Keratinocyte (primary cell): ENCODE data around the gene NACAD. TPM values are rescaled to one million over a fixed set of nuclear protein-coding genes. Genes with fewer than 3 reads are reported as not detected.
A peak's percentile ranks its signal among the peaks of the same experiment; 100 is the strongest.

Experiments
- DNase-seq: peaks from one replicate; pipeline ENCODE4 v3.0.0-alpha.2; 2011; ENCODE audit warnings: low read depth, missing footprints, low spot score
- FAIRE-seq: peaks from 2 replicates; lab custom pipeline; 2011; peaks lifted over from hg19 to GRCh38; lab: Jason Lieb, UNC
- H2AFZ ChIP-seq: 2 replicates; pipeline ENCODE4 v1.6.0; 2012; ENCODE audit warnings: low read length, control low read depth, inconsistent platforms; ENCODE audit not compliant: control insufficient read depth
- H3K27ac ChIP-seq: 2 replicates; pipeline ENCODE4 v1.5.1; 2011; ENCODE audit warnings: low read length; ENCODE audit not compliant: control insufficient read depth, insufficient read depth
- H3K27me3 ChIP-seq: 3 replicates; pipeline ENCODE4 v1.6.0; 2011; ENCODE audit warnings: low read length; ENCODE audit not compliant: control insufficient read depth, insufficient read depth; ENCODE audit errors: extremely low read depth
- H3K36me3 ChIP-seq, 2 experiments: 2 replicates in 1 of 2; 3 replicates in 1 of 2; pipeline ENCODE4 v1.5.1; 2011; ENCODE audit warnings: low read length in 2 of 2, mild to moderate bottlenecking in 1 of 2; ENCODE audit not compliant: control insufficient read depth in 2 of 2, insufficient read depth in 2 of 2; ENCODE audit errors: extremely low read depth in 1 of 2
- H3K4me1 ChIP-seq: 3 replicates; pipeline ENCODE4 v1.5.1; 2011; ENCODE audit warnings: low read length; ENCODE audit not compliant: control insufficient read depth, insufficient read depth; ENCODE audit errors: extremely low read depth
- H3K4me2 ChIP-seq: 3 replicates; pipeline ENCODE4 v1.6.0; 2011; ENCODE audit warnings: low read depth, low read length; ENCODE audit not compliant: control insufficient read depth, insufficient read depth; ENCODE audit errors: extremely low read depth
- H3K4me3 ChIP-seq, 3 experiments: fragments of 200-600 bp in 1 of 3; sonication (generic) in 1 of 3; 2 replicates in 2 of 3; 3 replicates in 1 of 3; pipeline ENCODE4 v1.5.1; 2011 to 2016; ENCODE audit warnings: low read length in 3 of 3, mild to moderate bottlenecking in 3 of 3, control low read depth in 2 of 3, inconsistent platforms in 1 of 3, low read depth in 1 of 3, mixed read lengths in 1 of 3, mixed run types in 1 of 3, moderate library complexity in 1 of 3; ENCODE audit not compliant: control insufficient read depth in 2 of 3, insufficient read depth in 2 of 3; ENCODE audit errors: extremely low read depth in 1 of 3
- H3K79me2 ChIP-seq: 2 replicates; pipeline ENCODE4 v1.6.0; 2012; ENCODE audit warnings: low read length; ENCODE audit not compliant: control insufficient read depth, insufficient read depth
- H3K9ac ChIP-seq: 3 replicates; pipeline ENCODE4 v1.6.0; 2011; ENCODE audit warnings: low read length; ENCODE audit not compliant: control insufficient read depth, insufficient read depth; ENCODE audit errors: extremely low read depth
- H3K9me1 ChIP-seq: 3 replicates; pipeline ENCODE4 v1.6.0; 2011; ENCODE audit warnings: low read length; ENCODE audit not compliant: control insufficient read depth, insufficient read depth; ENCODE audit errors: extremely low read depth
- H3K9me3 ChIP-seq: 2 replicates; pipeline ENCODE4 v1.5.1; 2012; ENCODE audit warnings: low read depth, low read length; ENCODE audit not compliant: control insufficient read depth
- H4K20me1 ChIP-seq: 3 replicates; pipeline ENCODE4 v1.6.0; 2011; ENCODE audit warnings: low read length; ENCODE audit not compliant: control insufficient read depth, insufficient read depth; ENCODE audit errors: extremely low read depth
- CTCF ChIP-seq, 3 experiments: IDR thresholded peaks in 1 of 3; conservative IDR thresholded peaks in 1 of 3; optimal IDR thresholded peaks in 1 of 3; 2 replicates in 2 of 3; 3 replicates in 1 of 3; pipeline versions ENCODE3 to v1.5.1; 2011; ENCODE audit warnings: low read length in 3 of 3, mild to moderate bottlenecking in 3 of 3, moderate library complexity in 2 of 3, control low read depth in 1 of 3, inconsistent platforms in 1 of 3; ENCODE audit not compliant: insufficient read depth in 2 of 3; ENCODE audit errors: extremely low read depth in 1 of 3
- EZH2 ChIP-seq: IDR thresholded peaks from one replicate; pipeline ENCODE4 v1.6.1; 2012; ENCODE audit warnings: inconsistent platforms, mild to moderate bottlenecking, low read length, moderate library complexity
- dilution Hi-C: fragments of 300-500 bp; cut with MboI; formaldehyde crosslinking; loops from one replicate; pipeline ENCODE4 v1.7.0; 2020; ENCODE audit warnings: low sequenced_read_pairs; ENCODE audit not compliant: extremely low pct_ligation_motif_present
- polyA plus RNA-seq, 5 experiments: library from polyadenylated mRNA; depleted of rRNA in 3 of 5; stranded (reverse) in 3 of 5; stranded (forward) in 1 of 5; unstranded in 1 of 5; fragments of >200 nt; gene quantifications; 1 replicate in 1 of 5; 2 replicates in 3 of 5; 3 replicates in 1 of 5; pipeline versions ENCODE4 v1.2.1 to v1.2.3, GENCODE V29; 2011 to 2012; ENCODE audit warnings: missing spikeins in 2 of 5, low read depth in 1 of 5, low replicate concordance in 1 of 5

NACAD gene
- polyA plus RNA-seq, 1 donor (not counting 4 experiments of a cell fraction or from before 2014, with no cell fraction given), result 0.14 TPM

- Histone ChIP-seq H3K9me1 (no peaks in the 10 kb centered on the region), H2AFZ (peak overlapping the region; percentile 10), H3K79me2 (no peaks in the 10 kb centered on the region), H3K4me2 (peak overlapping the region; percentile 40), H3K4me1 (peaks cover 12% of the 10 kb centered on the region), H3K9ac (no peak overlapping the region), H4K20me1 (no peaks in the 10 kb centered on the region), H3K27ac (no peak overlapping the region), H3K4me3 (no peak overlapping the region), H3K9me3 (no peaks in the 10 kb centered on the region), H3K36me3 (no peaks in the 10 kb centered on the region), H3K27me3 (no peaks in the 10 kb centered on the region)
- TF ChIP-seq EZH2 (no peak), CTCF (optimal IDR thresholded peaks at IDR 0.05 in 1 of 3, IDR thresholded peaks at IDR 0.05 in 1 of 3, conservative IDR thresholded peaks at IDR 0.05 in 1 of 3; ENCODE audit: extremely low read depth in 1 of 3, insufficient read depth in 2 of 3, low read length in 3 of 3) (peak in 1 of 3 experiments; percentile 9)
- FAIRE-seq (peak; percentile 97), DNase-seq (no peak)
- dilution Hi-C loops, result no loop called here
Observed at GRCh38 chr7:45092100-45092930, 3.5 kb upstream of the NACAD start.

GRCh38 chr7:45089341-45089891 is 647 bp upstream of the NACAD start:
- Histone ChIP-seq H4K20me1 (peaks cover 3% of the 10 kb centered on the region), H3K4me2 (peak overlapping the region; percentile 64), H3K9ac (no peak overlapping the region), H3K4me1 (peaks cover 12% of the 10 kb centered on the region), H3K79me2 (no peaks in the 10 kb centered on the region), H3K4me3 (peak overlapping the region; percentile 30 to 61 (median 56)), H2AFZ (peak overlapping the region; percentile 62), H3K9me3 (no peaks in the 10 kb centered on the region), H3K36me3 (no peaks in the 10 kb centered on the region), H3K9me1 (no peaks in the 10 kb centered on the region), H3K27me3 (no peaks in the 10 kb centered on the region), H3K27ac (no peak overlapping the region)
- FAIRE-seq (no peak), DNase-seq (no peak)
- TF ChIP-seq CTCF (optimal IDR thresholded peaks at IDR 0.05 in 1 of 3, IDR thresholded peaks at IDR 0.05 in 1 of 3, conservative IDR thresholded peaks at IDR 0.05 in 1 of 3; ENCODE audit: extremely low read depth in 1 of 3, insufficient read depth in 2 of 3, low read length in 3 of 3) (no peak), EZH2 (no peak)
- dilution Hi-C loops, result no loop called here
